HepG2 (cell line): ENCODE results near the gene ADAMTS18. TPM values are rescaled to one million over a fixed set of nuclear protein-coding genes. Genes with fewer than 3 reads are reported as not detected.

Experiments used
- ATM ChIP-seq: fragments of 450-650 bp; IDR thresholded peaks from 2 replicates; pipeline ENCODE4 v1.7.1; 2017; ENCODE audit warnings: mild to moderate bottlenecking, borderline replicate concordance
- DDIT3 ChIP-seq: sonication (generic); formaldehyde crosslinking; IDR thresholded peaks from 2 replicates; pipeline ENCODE4 v1.4.0; 2020; ENCODE audit warnings: mild to moderate bottlenecking, missing genetic modification reagents
- GATA4 ChIP-seq: sonication (generic); IDR thresholded peaks from 2 replicates; pipeline ENCODE4 v1.6.1; 2016; ENCODE audit warnings: antibody characterized with exemption, low read depth, borderline replicate concordance
- GLI4 ChIP-seq: sonication (generic); formaldehyde crosslinking; IDR thresholded peaks from 2 replicates; pipeline ENCODE4 v1.5.1; 2020; ENCODE audit warnings: missing genetic modification reagents, mild to moderate bottlenecking, moderate library complexity, borderline replicate concordance
- IRF1 ChIP-seq: sonication (generic); formaldehyde crosslinking; IDR thresholded peaks from 2 replicates; pipeline ENCODE4 v1.4.0; 2020; ENCODE audit warnings: low read depth, mild to moderate bottlenecking, missing genetic modification reagents
- MTF2 ChIP-seq: sonication (generic); formaldehyde crosslinking; IDR thresholded peaks from 2 replicates; pipeline ENCODE4 v1.5.0; 2020; ENCODE audit warnings: missing genetic modification reagents, borderline replicate concordance
- NONO ChIP-seq, 2 experiments: fragments of 450-650 bp in 1 of 2; sonication (generic) in 1 of 2; formaldehyde crosslinking in 1 of 2; IDR thresholded peaks in 1 of 2; conservative IDR thresholded peaks in 1 of 2; 2 replicates each; pipeline versions ENCODE4 v1.6.1 to v1.8.0; 2017 to 2022; ENCODE audit warnings: mild to moderate bottlenecking in 1 of 2, missing genetic modification reagents in 1 of 2, moderate library complexity in 1 of 2
- NRL ChIP-seq: sonication (generic); formaldehyde crosslinking; IDR thresholded peaks from 2 replicates; pipeline ENCODE4 v1.5.0; 2020; ENCODE audit warnings: missing genetic modification reagents, mild to moderate bottlenecking, moderate library complexity, borderline replicate concordance
- RNF219 ChIP-seq: sonication (generic); formaldehyde crosslinking; IDR thresholded peaks from 2 replicates; pipeline ENCODE4 v1.5.0; 2020; ENCODE audit warnings: mild to moderate bottlenecking, missing genetic modification reagents
- ZBTB20 ChIP-seq: sonication (generic); formaldehyde crosslinking; IDR thresholded peaks from 2 replicates; pipeline ENCODE4 v1.8.1; 2023; ENCODE audit warnings: missing genetic modification reagents, low read depth, mild to moderate bottlenecking, borderline replicate concordance
- ZFYVE20 ChIP-seq: sonication (generic); formaldehyde crosslinking; IDR thresholded peaks from 2 replicates; pipeline ENCODE4 v1.8.0; 2023; ENCODE audit warnings: low read depth, mild to moderate bottlenecking, moderate library complexity, missing genetic modification reagents, borderline replicate concordance
- ZNF10 ChIP-seq: sonication (generic); formaldehyde crosslinking; IDR thresholded peaks from 2 replicates; pipeline ENCODE4 v1.4.0; 2020; ENCODE audit warnings: mild to moderate bottlenecking, low read depth, missing genetic modification reagents, borderline replicate concordance
- ZNF160 ChIP-seq: sonication (generic); formaldehyde crosslinking; IDR thresholded peaks from 2 replicates; pipeline ENCODE4 v1.8.0; 2022; ENCODE audit warnings: mild to moderate bottlenecking, inconsistent platforms, missing genetic modification reagents
- ZNF234 ChIP-seq: sonication (generic); formaldehyde crosslinking; conservative IDR thresholded peaks from 2 replicates; pipeline ENCODE4 v1.5.1; 2020; ENCODE audit warnings: mild to moderate bottlenecking, missing genetic modification reagents
- ZNF382 ChIP-seq: sonication (generic); formaldehyde crosslinking; IDR thresholded peaks from 2 replicates; pipeline ENCODE4 v1.5.0; 2020; ENCODE audit warnings: missing genetic modification reagents, mild to moderate bottlenecking, borderline replicate concordance
- ZNF691 ChIP-seq: sonication (generic); formaldehyde crosslinking; IDR thresholded peaks from 2 replicates; pipeline ENCODE4 v1.4.0; 2020; ENCODE audit warnings: missing genetic modification reagents, low read depth, mild to moderate bottlenecking, borderline replicate concordance
- ZNF724P ChIP-seq: sonication (generic); formaldehyde crosslinking; IDR thresholded peaks from 2 replicates; pipeline ENCODE4 v1.8.0; 2022; ENCODE audit warnings: missing genetic modification reagents, borderline replicate concordance
- ZUFSP ChIP-seq: sonication (generic); formaldehyde crosslinking; IDR thresholded peaks from 2 replicates; pipeline ENCODE4 v1.9.0; 2021; ENCODE audit warnings: missing genetic modification reagents, mild to moderate bottlenecking, borderline replicate concordance
- polyA plus RNA-seq, 8 experiments: library from polyadenylated mRNA; depleted of rRNA in 3 of 8; stranded (reverse) in 7 of 8; unstranded in 1 of 8; fragments of >200 nt; fragmentation: Illumina TruSeq in 4 of 8; extraction: Trizol in 4 of 8; gene quantifications; 2 replicates each; pipeline versions ENCODE4 v1.2.1 to v1.2.3, GENCODE V29; 2011 to 2016; ENCODE audit warnings: low read depth in 4 of 8, missing spikeins in 1 of 8, mixed read lengths in 1 of 8; ENCODE audit not compliant: insufficient read depth in 1 of 8
- total RNA-seq, 5 experiments: library from RNA; depleted of rRNA; stranded (reverse); fragments of >200 nt; fragmentation: Illumina TruSeq; extraction: Trizol; gene quantifications; 2 replicates each; pipeline ENCODE4 v1.2.3, GENCODE V29; 2016; ENCODE audit warnings: low read depth in 1 of 5
- TF ChIP-seq, protein P1 (sequence below): sonication (generic); formaldehyde crosslinking; IDR thresholded peaks from 2 replicates; pipeline ENCODE4 v1.5.0; 2020; ENCODE audit warnings: missing genetic modification reagents, mild to moderate bottlenecking, borderline replicate concordance
- TF ChIP-seq, protein P2 (sequence below): sonication (generic); formaldehyde crosslinking; IDR thresholded peaks from 2 replicates; pipeline ENCODE4 v1.4.0; 2020; ENCODE audit warnings: mild to moderate bottlenecking, missing genetic modification reagents

The ADAMTS18 gene
- total and polyA plus RNA-seq, 2 of the 13 experiments (the other 11 are each of a cell fraction or from before 2014, with no cell fraction given), result 0.01 TPM; not detected in 1

- no peak for TF ChIP-seq ZNF160 (CRISPR knock-in tag)
- peak; percentile 83; the same call in 1 of the 2 replicates for TF ChIP-seq NRL
- 0 out of 2 replicates have a peak, but pooled peaks have one; percentile 42 for TF ChIP-seq ZBTB20 (CRISPR knock-in tag)
- TF ChIP-seq ZUFSP (CRISPR knock-in tag), result no peak
- TF ChIP-seq ZNF691 (CRISPR knock-in tag), result peak; percentile 48; the same call in 1 of the 2 replicates
- TF ChIP-seq DDIT3, result no peak
- no peak for TF ChIP-seq ZNF724P (CRISPR knock-in tag)
- TF ChIP-seq, protein P1, sequence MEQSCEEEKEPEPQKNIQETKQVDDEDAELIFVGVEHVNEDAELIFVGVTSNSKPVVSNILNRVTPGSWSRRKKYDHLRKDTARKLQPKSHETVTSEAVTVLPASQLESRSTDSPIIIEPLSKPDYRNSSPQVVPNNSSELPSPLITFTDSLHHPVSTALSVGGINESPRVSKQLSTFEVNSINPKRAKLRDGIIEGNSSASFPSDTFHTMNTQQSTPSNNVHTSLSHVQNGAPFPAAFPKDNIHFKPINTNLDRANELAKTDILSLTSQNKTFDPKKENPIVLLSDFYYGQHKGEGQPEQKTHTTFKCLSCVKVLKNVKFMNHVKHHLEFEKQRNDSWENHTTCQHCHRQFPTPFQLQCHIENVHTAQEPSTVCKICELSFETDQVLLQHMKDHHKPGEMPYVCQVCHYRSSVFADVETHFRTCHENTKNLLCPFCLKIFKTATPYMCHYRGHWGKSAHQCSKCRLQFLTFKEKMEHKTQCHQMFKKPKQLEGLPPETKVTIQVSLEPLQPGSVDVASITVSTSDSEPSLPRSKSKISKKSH (CRISPR knock-in tag), result 0 out of 2 replicates have a peak, but pooled peaks have one; percentile 42
- peak; percentile 44; the same call in 1 of the 2 replicates for TF ChIP-seq MTF2 (CRISPR knock-in tag)
- TF ChIP-seq NONO (IDR thresholded peaks at IDR 0.05), result no peak
- TF ChIP-seq NONO (CRISPR knock-in tag; conservative IDR thresholded peaks at IDR 0.05), result no peak
- TF ChIP-seq ZFYVE20 (CRISPR knock-in tag), result no peak
- 0 out of 2 replicates have a peak, but pooled peaks have one; percentile 62 for TF ChIP-seq ZNF234 (CRISPR knock-in tag)
- TF ChIP-seq ATM, result no peak
- TF ChIP-seq, protein P2, sequence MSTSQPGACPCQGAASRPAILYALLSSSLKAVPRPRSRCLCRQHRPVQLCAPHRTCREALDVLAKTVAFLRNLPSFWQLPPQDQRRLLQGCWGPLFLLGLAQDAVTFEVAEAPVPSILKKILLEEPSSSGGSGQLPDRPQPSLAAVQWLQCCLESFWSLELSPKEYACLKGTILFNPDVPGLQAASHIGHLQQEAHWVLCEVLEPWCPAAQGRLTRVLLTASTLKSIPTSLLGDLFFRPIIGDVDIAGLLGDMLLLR (CRISPR knock-in tag), result 0 out of 2 replicates have a peak, but pooled peaks have one; percentile 28
- no peak for TF ChIP-seq GATA4
- TF ChIP-seq ZNF382 (CRISPR knock-in tag), result no peak
- TF ChIP-seq IRF1, result no peak
- TF ChIP-seq ZNF10 (CRISPR knock-in tag), result no peak
- TF ChIP-seq GLI4 (CRISPR knock-in tag), result no peak
- no peak for TF ChIP-seq RNF219 (CRISPR knock-in tag)
Measured at GRCh38 chr16:77236063-77236511, 198.7 kb downstream of the ADAMTS18 start (continued).
